Measurements from ENCODE around the gene EZH2.

Gene EZH2

DNA sequence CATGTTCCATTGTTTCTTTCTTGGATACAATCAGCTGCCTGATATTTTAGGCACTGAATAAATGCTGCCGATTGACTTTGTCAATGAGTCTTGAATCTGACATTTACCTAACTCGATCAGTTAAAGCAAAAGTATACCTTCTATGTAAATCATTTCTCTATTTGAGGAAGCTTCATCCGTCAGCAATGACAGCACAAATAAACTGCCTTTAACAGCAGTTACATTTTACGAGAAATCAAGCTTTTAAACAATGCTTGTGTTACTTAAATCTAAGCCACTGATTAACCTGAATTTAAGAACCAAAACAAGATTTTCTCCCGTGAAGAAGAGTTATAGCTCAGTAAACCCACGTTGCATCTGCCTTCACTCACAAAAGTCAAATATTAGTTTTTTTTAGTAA is 114.1 kb downstream of the EZH2 start:
- DNase-seq (ENCODE audit: low read depth, low spot score): no peak

- no peak for DNase-seq (ENCODE audit: low read depth, low spot score)
Observed at GRCh38 chr7:148763622-148764021, 120.5 kb downstream of the EZH2 start.

- DNase-seq (ENCODE audit: low read depth, low spot score): no peak
Observed at GRCh38 chr7:148761499-148762278, 122.4 kb downstream of the EZH2 start.
